ENCODE data around the gene PITPNM1.

DNA sequence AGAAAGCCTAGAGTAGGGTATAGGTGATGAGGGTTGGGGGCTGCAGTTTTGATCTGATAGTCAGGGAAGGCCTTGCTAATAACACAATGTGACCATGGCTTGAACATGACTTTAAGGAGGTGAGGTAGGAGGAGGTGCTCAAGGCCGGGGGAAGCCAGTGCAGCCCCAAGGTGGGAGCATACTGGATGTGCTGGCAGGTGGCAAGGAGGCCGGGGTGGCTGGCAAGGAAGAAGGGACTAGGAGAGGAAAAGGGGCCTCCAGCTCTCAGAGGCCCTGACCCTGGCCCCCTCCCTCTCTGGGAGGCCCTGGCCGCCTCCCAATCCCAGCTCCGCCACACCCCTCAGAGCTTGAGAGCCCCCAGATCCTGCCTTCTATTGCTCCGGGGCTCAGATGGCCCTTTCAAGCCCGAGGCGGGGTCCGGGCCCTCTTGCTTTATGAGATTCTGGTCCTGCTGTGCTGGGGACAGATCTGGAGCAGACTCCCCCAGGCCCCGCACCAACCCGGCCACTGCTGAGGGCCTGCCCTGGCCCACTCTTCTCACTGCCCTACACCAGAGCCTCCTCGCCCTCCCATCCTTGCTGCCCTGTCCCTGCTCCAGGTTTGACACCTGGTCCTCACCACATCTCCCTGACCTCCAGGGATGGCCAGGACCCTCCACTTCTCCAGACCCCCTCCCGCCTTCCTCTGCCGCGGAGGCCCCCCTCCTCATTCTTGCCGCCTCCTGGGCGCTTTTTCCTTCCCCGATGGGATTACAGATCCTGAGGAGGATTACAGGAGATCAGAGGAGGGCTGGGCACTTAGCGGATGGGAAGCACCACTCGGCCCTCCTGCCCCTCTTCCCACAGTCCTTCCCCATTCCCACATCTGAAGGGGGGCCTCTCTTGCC lies 1.8 kb downstream of the PITPNM1 start:
- TF ChIP-seq CSDC2 (CRISPR knock-in tag; IDR thresholded peaks at IDR 0.05) (no peak), ZFP30 (CRISPR knock-in tag; IDR thresholded peaks at IDR 0.05) (no peak), PPARA (CRISPR knock-in tag; IDR thresholded peaks at IDR 0.05; ENCODE audit: borderline replicate concordance) (no peak), GLIS3 (CRISPR knock-in tag; IDR thresholded peaks at IDR 0.05) (no peak), ZNF565 (CRISPR knock-in tag; conservative IDR thresholded peaks at IDR 0.05; ENCODE audit: low read depth) (no peak), ARNTL (CRISPR knock-in tag; IDR thresholded peaks at IDR 0.05; ENCODE audit: borderline replicate concordance, low read depth) (no peak), ESRRG (CRISPR knock-in tag; IDR thresholded peaks at IDR 0.05) (no peak), SNAI2 (CRISPR knock-in tag; IDR thresholded peaks at IDR 0.05) (no peak), ZNF8 (CRISPR knock-in tag; IDR thresholded peaks at IDR 0.05) (no peak), ZFP3 (CRISPR knock-in tag; IDR thresholded peaks at IDR 0.05) (no peak)
- TF ChIP-seq, protein P1, sequence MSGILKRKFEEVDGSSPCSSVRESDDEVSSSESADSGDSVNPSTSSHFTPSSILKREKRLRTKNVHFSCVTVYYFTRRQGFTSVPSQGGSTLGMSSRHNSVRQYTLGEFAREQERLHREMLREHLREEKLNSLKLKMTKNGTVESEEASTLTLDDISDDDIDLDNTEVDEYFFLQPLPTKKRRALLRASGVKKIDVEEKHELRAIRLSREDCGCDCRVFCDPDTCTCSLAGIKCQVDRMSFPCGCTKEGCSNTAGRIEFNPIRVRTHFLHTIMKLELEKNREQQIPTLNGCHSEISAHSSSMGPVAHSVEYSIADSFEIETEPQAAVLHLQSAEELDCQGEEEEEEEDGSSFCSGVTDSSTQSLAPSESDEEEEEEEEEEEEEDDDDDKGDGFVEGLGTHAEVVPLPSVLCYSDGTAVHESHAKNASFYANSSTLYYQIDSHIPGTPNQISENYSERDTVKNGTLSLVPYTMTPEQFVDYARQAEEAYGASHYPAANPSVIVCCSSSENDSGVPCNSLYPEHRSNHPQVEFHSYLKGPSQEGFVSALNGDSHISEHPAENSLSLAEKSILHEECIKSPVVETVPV (CRISPR knock-in tag; IDR thresholded peaks at IDR 0.05): no peak
- TF ChIP-seq, protein P2, sequence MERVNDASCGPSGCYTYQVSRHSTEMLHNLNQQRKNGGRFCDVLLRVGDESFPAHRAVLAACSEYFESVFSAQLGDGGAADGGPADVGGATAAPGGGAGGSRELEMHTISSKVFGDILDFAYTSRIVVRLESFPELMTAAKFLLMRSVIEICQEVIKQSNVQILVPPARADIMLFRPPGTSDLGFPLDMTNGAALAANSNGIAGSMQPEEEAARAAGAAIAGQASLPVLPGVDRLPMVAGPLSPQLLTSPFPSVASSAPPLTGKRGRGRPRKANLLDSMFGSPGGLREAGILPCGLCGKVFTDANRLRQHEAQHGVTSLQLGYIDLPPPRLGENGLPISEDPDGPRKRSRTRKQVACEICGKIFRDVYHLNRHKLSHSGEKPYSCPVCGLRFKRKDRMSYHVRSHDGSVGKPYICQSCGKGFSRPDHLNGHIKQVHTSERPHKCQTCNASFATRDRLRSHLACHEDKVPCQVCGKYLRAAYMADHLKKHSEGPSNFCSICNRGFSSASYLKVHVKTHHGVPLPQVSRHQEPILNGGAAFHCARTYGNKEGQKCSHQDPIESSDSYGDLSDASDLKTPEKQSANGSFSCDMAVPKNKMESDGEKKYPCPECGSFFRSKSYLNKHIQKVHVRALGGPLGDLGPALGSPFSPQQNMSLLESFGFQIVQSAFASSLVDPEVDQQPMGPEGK (CRISPR knock-in tag; IDR thresholded peaks at IDR 0.05; ENCODE audit: borderline replicate concordance): no peak
